Measurements from ENCODE around the gene INPP5B. TPM values are rescaled to one million over a fixed set of nuclear protein-coding genes. Genes with fewer than 3 reads are reported as not detected.

The INPP5B gene
- total and polyA plus RNA-seq, 9 of the 15 experiments (the other 6 are each of a cell fraction or from before 2014, with no cell fraction given): 14.1 to 28.7 (median 20.9) TPM

DNA sequence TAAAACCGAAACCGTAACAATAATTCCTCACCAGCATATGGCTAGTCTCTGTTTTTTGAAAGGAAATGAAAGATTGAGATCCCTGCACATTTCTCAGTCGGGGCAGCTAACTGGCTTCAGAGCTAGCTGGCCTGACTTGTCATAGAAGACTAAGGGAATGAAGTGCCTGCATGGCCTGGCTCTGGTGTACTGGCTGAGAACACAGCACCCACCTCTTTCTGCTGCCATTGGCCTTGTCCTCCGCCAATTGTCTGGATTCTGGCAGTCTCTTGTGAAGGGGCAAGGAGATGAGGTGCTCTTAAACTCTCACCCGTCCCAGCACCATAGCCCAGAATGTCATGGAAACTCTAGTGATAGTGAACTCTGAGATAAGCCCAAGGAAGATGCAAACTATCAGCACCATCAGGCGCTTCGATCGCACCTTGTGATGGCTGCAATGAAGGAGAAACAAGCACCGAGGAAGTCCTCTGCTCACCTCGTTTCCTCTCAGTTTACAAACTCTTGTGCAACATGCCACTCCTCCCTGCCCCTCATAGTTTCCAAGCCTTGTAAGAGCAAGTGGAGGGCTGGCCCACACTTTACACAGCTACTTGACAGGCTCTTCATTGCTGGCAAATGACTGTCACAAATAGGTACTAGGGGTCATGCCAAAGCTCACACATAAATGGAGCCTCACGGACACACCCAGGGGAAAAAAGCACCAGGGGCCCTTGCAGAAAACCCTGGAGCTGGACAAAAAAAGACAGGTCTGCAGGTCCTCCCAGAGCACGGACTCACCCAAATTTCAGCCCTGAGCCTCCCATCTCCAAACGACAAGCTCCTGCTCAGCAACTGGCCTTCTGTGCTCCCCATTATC is 16.4 kb downstream of the INPP5B start (continued):
- TF ChIP-seq ARID2 (IDR thresholded peaks at IDR 0.05): no peak
- TF ChIP-seq MTF1 (CRISPR knock-in tag; IDR thresholded peaks at IDR 0.05; ENCODE audit: borderline replicate concordance): no peak
- TF ChIP-seq CEBPB (tag; IDR thresholded peaks at IDR 0.05): peak; percentile 97
- TF ChIP-seq MCM3 (IDR thresholded peaks at IDR 0.05): no peak
- TF ChIP-seq, protein P1, sequence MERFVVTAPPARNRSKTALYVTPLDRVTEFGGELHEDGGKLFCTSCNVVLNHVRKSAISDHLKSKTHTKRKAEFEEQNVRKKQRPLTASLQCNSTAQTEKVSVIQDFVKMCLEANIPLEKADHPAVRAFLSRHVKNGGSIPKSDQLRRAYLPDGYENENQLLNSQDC (CRISPR knock-in tag; IDR thresholded peaks at IDR 0.05): no peak
- no peak for TF ChIP-seq ZNF12 (CRISPR knock-in tag; IDR thresholded peaks at IDR 0.05)
- TF ChIP-seq, protein P2, sequence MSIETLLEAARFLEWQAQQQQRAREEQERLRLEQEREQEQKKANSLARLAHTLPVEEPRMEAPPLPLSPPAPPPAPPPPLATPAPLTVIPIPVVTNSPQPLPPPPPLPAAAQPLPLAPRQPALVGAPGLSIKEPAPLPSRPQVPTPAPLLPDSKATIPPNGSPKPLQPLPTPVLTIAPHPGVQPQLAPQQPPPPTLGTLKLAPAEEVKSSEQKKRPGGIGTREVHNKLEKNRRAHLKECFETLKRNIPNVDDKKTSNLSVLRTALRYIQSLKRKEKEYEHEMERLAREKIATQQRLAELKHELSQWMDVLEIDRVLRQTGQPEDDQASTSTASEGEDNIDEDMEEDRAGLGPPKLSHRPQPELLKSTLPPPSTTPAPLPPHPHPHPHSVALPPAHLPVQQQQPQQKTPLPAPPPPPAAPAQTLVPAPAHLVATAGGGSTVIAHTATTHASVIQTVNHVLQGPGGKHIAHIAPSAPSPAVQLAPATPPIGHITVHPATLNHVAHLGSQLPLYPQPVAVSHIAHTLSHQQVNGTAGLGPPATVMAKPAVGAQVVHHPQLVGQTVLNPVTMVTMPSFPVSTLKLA (conservative IDR thresholded peaks at IDR 0.05): 0 out of 4 replicates have a peak, but pooled peaks of 1 of the 2 experiments have one; percentile 46
- 0 out of 2 replicates have a peak, but pooled peaks have one; percentile 7 for TF ChIP-seq SMARCA4 (IDR thresholded peaks at IDR 0.05)
- TF ChIP-seq, protein P3, sequence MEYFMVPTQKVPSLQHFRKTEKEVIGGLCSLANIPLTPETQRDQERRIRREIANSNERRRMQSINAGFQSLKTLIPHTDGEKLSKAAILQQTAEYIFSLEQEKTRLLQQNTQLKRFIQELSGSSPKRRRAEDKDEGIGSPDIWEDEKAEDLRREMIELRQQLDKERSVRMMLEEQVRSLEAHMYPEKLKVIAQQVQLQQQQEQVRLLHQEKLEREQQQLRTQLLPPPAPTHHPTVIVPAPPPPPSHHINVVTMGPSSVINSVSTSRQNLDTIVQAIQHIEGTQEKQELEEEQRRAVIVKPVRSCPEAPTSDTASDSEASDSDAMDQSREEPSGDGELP (CRISPR knock-in tag; IDR thresholded peaks at IDR 0.05; ENCODE audit: borderline replicate concordance): no peak
- TF ChIP-seq, protein P4, sequence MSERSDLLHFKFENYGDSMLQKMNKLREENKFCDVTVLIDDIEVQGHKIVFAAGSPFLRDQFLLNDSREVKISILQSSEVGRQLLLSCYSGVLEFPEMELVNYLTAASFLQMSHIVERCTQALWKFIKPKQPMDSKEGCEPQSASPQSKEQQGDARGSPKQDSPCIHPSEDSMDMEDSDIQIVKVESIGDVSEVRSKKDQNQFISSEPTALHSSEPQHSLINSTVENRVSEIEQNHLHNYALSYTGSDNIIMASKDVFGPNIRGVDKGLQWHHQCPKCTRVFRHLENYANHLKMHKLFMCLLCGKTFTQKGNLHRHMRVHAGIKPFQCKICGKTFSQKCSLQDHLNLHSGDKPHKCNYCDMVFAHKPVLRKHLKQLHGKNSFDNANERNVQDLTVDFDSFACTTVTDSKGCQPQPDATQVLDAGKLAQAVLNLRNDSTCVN (CRISPR knock-in tag; IDR thresholded peaks at IDR 0.05): no peak
- TF ChIP-seq, protein P5, sequence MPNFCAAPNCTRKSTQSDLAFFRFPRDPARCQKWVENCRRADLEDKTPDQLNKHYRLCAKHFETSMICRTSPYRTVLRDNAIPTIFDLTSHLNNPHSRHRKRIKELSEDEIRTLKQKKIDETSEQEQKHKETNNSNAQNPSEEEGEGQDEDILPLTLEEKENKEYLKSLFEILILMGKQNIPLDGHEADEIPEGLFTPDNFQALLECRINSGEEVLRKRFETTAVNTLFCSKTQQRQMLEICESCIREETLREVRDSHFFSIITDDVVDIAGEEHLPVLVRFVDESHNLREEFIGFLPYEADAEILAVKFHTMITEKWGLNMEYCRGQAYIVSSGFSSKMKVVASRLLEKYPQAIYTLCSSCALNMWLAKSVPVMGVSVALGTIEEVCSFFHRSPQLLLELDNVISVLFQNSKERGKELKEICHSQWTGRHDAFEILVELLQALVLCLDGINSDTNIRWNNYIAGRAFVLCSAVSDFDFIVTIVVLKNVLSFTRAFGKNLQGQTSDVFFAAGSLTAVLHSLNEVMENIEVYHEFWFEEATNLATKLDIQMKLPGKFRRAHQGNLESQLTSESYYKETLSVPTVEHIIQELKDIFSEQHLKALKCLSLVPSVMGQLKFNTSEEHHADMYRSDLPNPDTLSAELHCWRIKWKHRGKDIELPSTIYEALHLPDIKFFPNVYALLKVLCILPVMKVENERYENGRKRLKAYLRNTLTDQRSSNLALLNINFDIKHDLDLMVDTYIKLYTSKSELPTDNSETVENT (CRISPR knock-in tag; IDR thresholded peaks at IDR 0.05): no peak
- peak; percentile 63; the same call in 1 of the 2 replicates for TF ChIP-seq ZNF263 (CRISPR knock-in tag; IDR thresholded peaks at IDR 0.05; ENCODE audit: borderline replicate concordance)

Measured in K562 (cell line).